HUDEP-2 (cell line): ENCODE measurements around the gene ZNF600.
"Not testable (repeated sequence)": the region's sequence is repeated elsewhere in the genome, so short reads cannot be mapped to it uniquely, and the experiment has no call there.

ENCODE experiments used
- DNase-seq, 76 experiments: peaks; one replicate each; lab custom pipeline; 2025; ENCODE audit not compliant: unreplicated experiment in 76 of 76; lab: John Stamatoyannopoulos, UW

The ZNF600 gene

GRCh38 chr19:52786464-52787354, at the start of gene ZNF600:
ZNF600 (minus strand) TSS chr19:52786791; CDS start chr19:52778888, 7,903 bp downstream.
- DNase-seq: peak in 73 of 76 experiments; percentile 2 to 84 (median 62)

GRCh38 chr19:52834289-52834688, 47.7 kb upstream of the ZNF600 start:
- DNase-seq: not testable (repeated sequence)

GRCh38 chr19:52833541-52833940, 47.0 kb upstream of the ZNF600 start:
- DNase-seq: not testable (repeated sequence)

GRCh38 chr19:52829866-52830265, 43.3 kb upstream of the ZNF600 start:
- DNase-seq: not testable (repeated sequence)

GRCh38 chr19:52825765-52826164, 39.2 kb upstream of the ZNF600 start:
- DNase-seq: no peak

GRCh38 chr19:52823676-52824075, 37.1 kb upstream of the ZNF600 start:
- DNase-seq: no peak

- DNase-seq: peak in 69 of 76 experiments; percentile 8 to 73 (median 51)
These were observed 34.8 kb upstream of the ZNF600 start, which contains the start of gene ZNF28 for GRCh38 chr19:52821204-52821960. ZNF28 (minus strand) TSS chr19:52821633; CDS start chr19:52817958, 3,675 bp downstream.

GRCh38 chr19:52820472-52821203, 34.0 kb upstream of the ZNF600 start:
- peak in 14 of 76 experiments; percentile 2 to 28 (median 8) for DNase-seq

GRCh38 chr19:52809801-52810200, 23.2 kb upstream of the ZNF600 start:
- no peak for DNase-seq

GRCh38 chr19:52799950-52800640, 13.5 kb upstream of the ZNF600 start:
- DNase-seq: not testable (repeated sequence)

GRCh38 chr19:52789440-52789839, 2.8 kb upstream of the ZNF600 start:
- no peak for DNase-seq

- peak in 2 of 76 experiments; percentile 11 to 21 for DNase-seq
These were observed 520 bp downstream of the ZNF600 start for GRCh38 chr19:52786078-52786463.

GRCh38 chr19:52785506-52785905, 1.1 kb downstream of the ZNF600 start:
- DNase-seq: no peak

GRCh38 chr19:52782864-52783263, 3.7 kb downstream of the ZNF600 start:
- not testable (repeated sequence) for DNase-seq

GRCh38 chr19:52778811-52779210, 7.8 kb downstream of the ZNF600 start:
- no peak for DNase-seq

- DNase-seq: not testable (repeated sequence)
These were observed 30.1 kb downstream of the ZNF600 start for GRCh38 chr19:52756447-52756846.

GRCh38 chr19:52749780-52750179, 36.8 kb downstream of the ZNF600 start:
- no peak for DNase-seq

- peak in 1 of 76 experiments; percentile 6 for DNase-seq
These were observed 38.1 kb downstream of the ZNF600 start for GRCh38 chr19:52748336-52748950.

- not testable (repeated sequence) for DNase-seq
These were observed 40.7 kb downstream of the ZNF600 start for GRCh38 chr19:52745919-52746318.

GRCh38 chr19:52743091-52743490, 43.5 kb downstream of the ZNF600 start:
- no peak for DNase-seq
